ENCODE measurements around the gene SMAD2. TPM values are rescaled to one million over a fixed set of nuclear protein-coding genes. Genes with fewer than 3 reads are reported as not detected.

SMAD2 gene
- total and polyA plus RNA-seq, 12 donors: 20.9 to 270 (median 140) TPM

DNA sequence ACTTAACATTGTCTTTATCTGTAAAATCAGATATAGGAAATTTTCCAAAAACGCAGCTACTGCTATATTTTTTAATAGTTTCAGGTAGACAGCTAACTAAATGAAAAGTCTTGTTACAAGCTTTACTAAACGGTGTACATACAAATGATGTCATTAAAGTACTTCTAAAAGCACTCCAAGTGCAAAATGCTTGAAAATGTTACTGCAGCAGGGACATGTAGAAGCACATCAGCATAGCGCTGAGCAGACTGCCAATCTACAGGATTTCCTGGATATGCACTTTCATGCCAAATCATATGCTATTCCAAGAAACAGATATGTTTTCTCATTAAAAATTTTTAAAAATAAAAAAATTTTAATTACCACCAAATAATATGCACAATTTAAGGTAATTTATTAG is 61.7 kb downstream of the SMAD2 start:
- WGBS, 4 donors: 84 to 94% (median 91%) methylated on average over 3 of the region's 3 CpGs
- Histone ChIP-seq H3K36me3 (replicated peaks in 1 of 2) (peaks cover 0 to 19% of the 10 kb centered on the region in 2 donors), H3K4me3 (no peak overlapping the region), H3K27me3 (no peaks in the 10 kb centered on the region), H3K27ac (no peak overlapping the region), H3K4me1 (replicated peaks in 1 of 2) (peaks cover 0 to 13% of the 10 kb centered on the region in 2 donors), H3K9me3 (replicated peaks in 1 of 3) (no peaks in the 10 kb centered on the region)
- TF ChIP-seq, protein P1, sequence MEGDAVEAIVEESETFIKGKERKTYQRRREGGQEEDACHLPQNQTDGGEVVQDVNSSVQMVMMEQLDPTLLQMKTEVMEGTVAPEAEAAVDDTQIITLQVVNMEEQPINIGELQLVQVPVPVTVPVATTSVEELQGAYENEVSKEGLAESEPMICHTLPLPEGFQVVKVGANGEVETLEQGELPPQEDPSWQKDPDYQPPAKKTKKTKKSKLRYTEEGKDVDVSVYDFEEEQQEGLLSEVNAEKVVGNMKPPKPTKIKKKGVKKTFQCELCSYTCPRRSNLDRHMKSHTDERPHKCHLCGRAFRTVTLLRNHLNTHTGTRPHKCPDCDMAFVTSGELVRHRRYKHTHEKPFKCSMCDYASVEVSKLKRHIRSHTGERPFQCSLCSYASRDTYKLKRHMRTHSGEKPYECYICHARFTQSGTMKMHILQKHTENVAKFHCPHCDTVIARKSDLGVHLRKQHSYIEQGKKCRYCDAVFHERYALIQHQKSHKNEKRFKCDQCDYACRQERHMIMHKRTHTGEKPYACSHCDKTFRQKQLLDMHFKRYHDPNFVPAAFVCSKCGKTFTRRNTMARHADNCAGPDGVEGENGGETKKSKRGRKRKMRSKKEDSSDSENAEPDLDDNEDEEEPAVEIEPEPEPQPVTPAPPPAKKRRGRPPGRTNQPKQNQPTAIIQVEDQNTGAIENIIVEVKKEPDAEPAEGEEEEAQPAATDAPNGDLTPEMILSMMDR (IDR thresholded peaks at IDR 0.05): no peak
- TF ChIP-seq POLR2A (IDR thresholded peaks at IDR 0.05): no peak
- no peak for DNase-seq
- intact Hi-C loops (cut with DNase I): no loop called here

DNA sequence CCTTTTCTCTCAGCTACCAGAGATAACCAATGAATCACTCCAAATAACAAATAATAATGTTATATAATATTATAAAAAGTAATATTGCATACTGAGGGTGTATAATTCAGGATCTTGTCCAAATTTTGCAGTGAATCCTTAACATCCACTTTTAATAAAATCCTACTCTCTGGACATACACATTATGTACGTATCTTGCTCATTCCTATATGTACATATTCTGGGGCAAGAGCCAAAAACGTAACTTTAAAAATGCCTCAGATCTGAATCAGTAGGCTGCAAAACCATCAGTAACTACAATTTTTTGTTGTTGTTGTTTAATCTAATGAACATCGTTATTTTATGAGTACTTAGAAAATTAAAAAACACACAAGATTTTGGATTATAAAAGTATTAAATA is 65.3 kb downstream of the SMAD2 start:
- Histone ChIP-seq H3K27ac (no peak overlapping the region), H3K4me1 (replicated peaks in 1 of 2) (peaks cover 0 to 9% of the 10 kb centered on the region in 2 donors), H3K9me3 (replicated peaks in 1 of 3) (no peaks in the 10 kb centered on the region), H3K27me3 (no peaks in the 10 kb centered on the region), H3K36me3 (replicated peaks in 1 of 2) (peaks cover 0 to 21% of the 10 kb centered on the region in 2 donors), H3K4me3 (no peak overlapping the region)
- TF ChIP-seq, protein P1 (IDR thresholded peaks at IDR 0.05): no peak
- no peak for TF ChIP-seq POLR2A (IDR thresholded peaks at IDR 0.05)
- intact Hi-C loops (cut with DNase I): no loop called here
- WGBS, 4 donors: 88 to 93% (median 89%) methylated on average over 3 of the region's 3 CpGs
- no peak for DNase-seq

DNA sequence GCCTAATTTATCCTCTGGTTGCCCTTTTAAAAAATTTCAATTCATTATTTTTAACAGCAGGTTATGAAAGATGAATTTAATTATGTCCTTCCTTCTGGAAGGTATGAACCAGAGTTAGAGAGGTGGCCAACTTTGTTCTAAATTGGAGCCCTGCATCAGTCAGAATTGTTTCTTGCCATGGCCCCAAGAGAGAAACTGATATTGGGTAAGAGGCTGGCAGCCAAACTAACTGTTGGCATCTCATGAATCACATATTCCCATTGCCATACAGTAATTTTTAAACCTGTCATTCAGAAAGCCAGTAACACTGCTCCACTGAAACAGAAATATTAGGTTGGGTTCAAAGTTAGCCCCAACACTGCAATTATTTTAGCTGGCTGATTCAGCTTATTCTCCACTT is 67.4 kb downstream of the SMAD2 start:
- peaks cover 0 to 3% of the 10 kb centered on the region in 2 donors for H3K4me1 ChIP-seq (replicated peaks in 1 of 2)
- intact Hi-C loops (cut with DNase I): no loop called here
- TF ChIP-seq, protein P1 (IDR thresholded peaks at IDR 0.05): no peak
- TF ChIP-seq POLR2A (IDR thresholded peaks at IDR 0.05): no peak
- H3K27ac ChIP-seq: no peak overlapping the region
- DNase-seq: peak in 5 of 7 donors; percentile 34 to 61 (median 38)
- H3K9me3 ChIP-seq (replicated peaks in 1 of 3): peaks cover 0 to 9% (median 3%) of the 10 kb centered on the region in 3 donors
- peaks cover 0 to 11% of the 10 kb centered on the region in 2 donors for H3K36me3 ChIP-seq (replicated peaks in 1 of 2)
- H3K27me3 ChIP-seq: no peaks in the 10 kb centered on the region
- H3K4me3 ChIP-seq: no peak overlapping the region

DNA sequence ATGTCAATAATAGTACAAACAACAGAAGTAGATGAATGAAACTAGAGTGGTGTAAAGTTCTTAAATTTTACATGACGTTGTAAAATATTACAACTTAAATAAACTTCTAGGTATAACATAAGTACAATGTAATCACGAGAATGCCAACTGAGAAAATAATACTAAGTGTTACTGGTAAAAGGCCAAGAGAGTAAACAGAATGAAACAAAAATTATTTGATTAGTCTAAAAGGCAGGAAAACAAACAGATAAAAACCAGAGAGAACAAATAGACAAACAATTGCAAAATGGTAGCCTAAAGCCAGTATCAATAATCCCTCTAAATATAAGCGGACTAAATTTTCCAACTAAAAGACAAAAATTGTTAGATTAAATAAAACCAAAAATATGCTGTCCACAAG is 71.9 kb downstream of the SMAD2 start:
- WGBS, 4 donors: 96 to 99% (median 97%) methylated on average over 3 of the region's 3 CpGs
- peaks cover 0 to under 1% of the 10 kb centered on the region in 2 donors for H3K36me3 ChIP-seq (replicated peaks in 1 of 2)

More for the DNA sequence above, 71.9 kb downstream of the SMAD2 start:
- intact Hi-C loops (cut with DNase I): no loop called here
- TF ChIP-seq, protein P1 (IDR thresholded peaks at IDR 0.05): no peak
- no peak for TF ChIP-seq POLR2A (IDR thresholded peaks at IDR 0.05)
- peaks cover 0 to 3% of the 10 kb centered on the region in 2 donors for H3K4me1 ChIP-seq (replicated peaks in 1 of 2)
- no peak overlapping the region for H3K27ac ChIP-seq
- H3K9me3 ChIP-seq (replicated peaks in 1 of 3): peaks cover 0 to 30% (median 9%) of the 10 kb centered on the region in 3 donors
- H3K27me3 ChIP-seq: no peaks in the 10 kb centered on the region
- DNase-seq: no peak
- H3K4me3 ChIP-seq: no peak overlapping the region

Data from adrenal gland (tissue), 12 donors.